Measurements from ENCODE around the gene CLCF1.

DNA sequence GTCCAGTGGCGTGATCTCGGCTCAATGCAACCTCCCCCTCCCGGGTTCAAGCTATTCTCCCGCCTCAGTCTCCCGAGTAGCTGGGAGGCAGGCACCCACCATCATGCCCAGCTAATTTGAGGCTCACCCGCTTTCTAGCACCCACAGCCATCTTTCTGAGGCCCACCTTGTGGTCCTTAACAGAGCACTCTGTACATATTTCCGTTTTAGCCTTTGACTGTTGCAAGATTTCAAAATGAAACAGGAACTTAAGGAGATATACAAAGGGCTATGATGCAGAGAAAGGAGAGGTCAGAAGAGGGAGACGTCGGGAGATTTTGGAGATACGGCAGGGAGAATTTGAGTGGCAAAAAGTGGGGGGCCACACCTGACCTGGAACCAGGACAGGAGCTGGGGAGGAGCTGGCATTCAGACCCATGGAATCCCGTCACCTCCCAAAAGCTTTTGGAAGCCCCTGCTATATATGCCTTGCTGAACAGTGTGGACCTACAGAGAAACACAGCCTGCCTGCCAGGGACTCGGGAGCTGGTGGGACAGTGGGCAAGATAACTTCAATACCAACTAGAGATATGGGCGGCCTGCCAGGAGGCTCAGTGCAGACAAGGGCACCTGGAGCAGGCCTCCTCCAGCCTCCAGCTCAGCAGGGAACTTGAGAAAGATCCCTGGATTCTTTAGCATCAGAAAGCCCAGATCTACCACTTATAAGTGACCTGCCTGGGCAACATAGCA is 8.0 kb upstream of the CLCF1 start:
- no peak for TF ChIP-seq POLR2A (IDR thresholded peaks at IDR 0.05)
- TF ChIP-seq, protein P1, sequence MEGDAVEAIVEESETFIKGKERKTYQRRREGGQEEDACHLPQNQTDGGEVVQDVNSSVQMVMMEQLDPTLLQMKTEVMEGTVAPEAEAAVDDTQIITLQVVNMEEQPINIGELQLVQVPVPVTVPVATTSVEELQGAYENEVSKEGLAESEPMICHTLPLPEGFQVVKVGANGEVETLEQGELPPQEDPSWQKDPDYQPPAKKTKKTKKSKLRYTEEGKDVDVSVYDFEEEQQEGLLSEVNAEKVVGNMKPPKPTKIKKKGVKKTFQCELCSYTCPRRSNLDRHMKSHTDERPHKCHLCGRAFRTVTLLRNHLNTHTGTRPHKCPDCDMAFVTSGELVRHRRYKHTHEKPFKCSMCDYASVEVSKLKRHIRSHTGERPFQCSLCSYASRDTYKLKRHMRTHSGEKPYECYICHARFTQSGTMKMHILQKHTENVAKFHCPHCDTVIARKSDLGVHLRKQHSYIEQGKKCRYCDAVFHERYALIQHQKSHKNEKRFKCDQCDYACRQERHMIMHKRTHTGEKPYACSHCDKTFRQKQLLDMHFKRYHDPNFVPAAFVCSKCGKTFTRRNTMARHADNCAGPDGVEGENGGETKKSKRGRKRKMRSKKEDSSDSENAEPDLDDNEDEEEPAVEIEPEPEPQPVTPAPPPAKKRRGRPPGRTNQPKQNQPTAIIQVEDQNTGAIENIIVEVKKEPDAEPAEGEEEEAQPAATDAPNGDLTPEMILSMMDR (IDR thresholded peaks at IDR 0.05) = no peak

Measured in lower leg skin (tissue), 3 donors.